Panc1 (cell line): ENCODE measurements around the gene RANBP17. TPM values are rescaled to one million over a fixed set of nuclear protein-coding genes. Genes with fewer than 3 reads are reported as not detected.

Experiments
- ATAC-seq: fragments of 200-7000 bp; cut with Tn5 transposase; 2 replicates; pipeline ENCODE4 v1.9.1; 2020; ENCODE audit warnings: mild to moderate bottlenecking, moderate library complexity
- BruUV-seq: library from RNA; stranded (reverse); fragments of 400-500 nt; replicated peaks from 2 replicates; lab custom pipeline; 2021; lab: Mats Ljungman, UMichigan
- CTCF ChIA-PET: fragments of 300-600 bp; sonication (Branson Sonifier 250); formaldehyde crosslinking; loops from one replicate; lab custom pipeline; 2022; ENCODE audit warnings: antibody characterized with exemption; lab: Charles Lee
- POLR2A ChIA-PET: fragments of 300-600 bp; sonication (Branson Sonifier 250); formaldehyde crosslinking; loops from one replicate; lab custom pipeline; 2022; ENCODE audit warnings: antibody characterized with exemption; lab: Charles Lee
- DNase-seq: peaks from one replicate; pipeline ENCODE4 v3.0.0-alpha.2; 2010; ENCODE audit warnings: low read depth, low spot score
- H3K27ac ChIP-seq: 2 replicates; pipeline ENCODE4 v1.5.1; 2011; ENCODE audit warnings: mild to moderate bottlenecking, low read length, inconsistent platforms
- H3K27me3 ChIP-seq: fragments of 200-500 bp; sonication (Bioruptor generic); 2 replicates; pipeline ENCODE4 v1.6.0; 2014; ENCODE audit warnings: low read length, inconsistent platforms; ENCODE audit not compliant: control insufficient read depth, insufficient read depth
- H3K36me3 ChIP-seq: fragments of 200-500 bp; sonication (Bioruptor generic); 2 replicates; pipeline ENCODE4 v1.5.1; 2014; ENCODE audit warnings: inconsistent platforms, mild to moderate bottlenecking, low read length, moderate library complexity; ENCODE audit not compliant: control insufficient read depth, insufficient read depth
- H3K4me1 ChIP-seq: 2 replicates; pipeline ENCODE4 v1.5.1; 2011; ENCODE audit warnings: inconsistent platforms, mild to moderate bottlenecking, low read length, moderate library complexity; ENCODE audit not compliant: control insufficient read depth, insufficient read depth
- H3K4me3 ChIP-seq, 2 experiments: 2 replicates each; pipeline ENCODE4 v1.5.1; 2011 to 2012; ENCODE audit warnings: low read depth in 2 of 2, low read length in 2 of 2, mild to moderate bottlenecking in 2 of 2, inconsistent platforms in 1 of 2, moderate library complexity in 1 of 2
- H3K9me3 ChIP-seq: fragments of 200-500 bp; sonication (Bioruptor generic); 2 replicates; pipeline ENCODE4 v1.5.1; 2014; ENCODE audit warnings: low read depth, mild to moderate bottlenecking, inconsistent platforms, low read length, moderate library complexity; ENCODE audit not compliant: control insufficient read depth, insufficient read depth
- POLR2AphosphoS5 ChIP-seq: IDR thresholded peaks from 2 replicates; pipeline ENCODE4 v1.6.1; 2012; ENCODE audit warnings: mild to moderate bottlenecking, low read depth, low read length, moderate library complexity
- SIN3A ChIP-seq: IDR thresholded peaks from 2 replicates; pipeline ENCODE4 v1.6.1; 2012; ENCODE audit warnings: low read depth, mild to moderate bottlenecking, low read length, moderate library complexity, borderline replicate concordance; ENCODE audit not compliant: insufficient read depth
- TCF7L2 ChIP-seq: IDR thresholded peaks from 2 replicates; pipeline ENCODE4 v1.6.1; 2011; ENCODE audit warnings: mild to moderate bottlenecking, low read depth, low read length, inconsistent platforms
- in situ Hi-C: cut with HindIII; loops from 2 replicates; pipeline ENCODE4 v1.10.0; 2016; ENCODE audit warnings: low sequenced_read_pairs, low pct_unique_long_range_greater_than_20kb
- intact Hi-C: fragments of 100-400 bp; cut with micrococcal nuclease; formaldehyde crosslinking; loops from one replicate; pipeline ENCODE4 v1.10.0; 2022; ENCODE audit not compliant: unreplicated experiment
- total RNA-seq: library from RNA; stranded (reverse); gene quantifications from one replicate; pipeline ENCODE4 v1.2.1, GENCODE V29; 2021; ENCODE audit not compliant: unreplicated experiment
- TF ChIP-seq, protein P1 (sequence below): fragments of 450-650 bp; IDR thresholded peaks from 2 replicates; pipeline ENCODE4 v1.5.1; 2017; ENCODE audit warnings: mild to moderate bottlenecking
- TF ChIP-seq, protein P2 (sequence below), 2 experiments: IDR thresholded peaks; 2 replicates each; pipeline ENCODE4 v1.6.1; 2011 to 2012; ENCODE audit warnings: low read depth in 2 of 2, control low read depth in 1 of 2, low read length in 1 of 2, mild to moderate bottlenecking in 1 of 2, moderate library complexity in 1 of 2; ENCODE audit not compliant: insufficient read depth in 1 of 2

Gene RANBP17
- total RNA-seq, 1 experiment from 2014 or later = not detected

DNA sequence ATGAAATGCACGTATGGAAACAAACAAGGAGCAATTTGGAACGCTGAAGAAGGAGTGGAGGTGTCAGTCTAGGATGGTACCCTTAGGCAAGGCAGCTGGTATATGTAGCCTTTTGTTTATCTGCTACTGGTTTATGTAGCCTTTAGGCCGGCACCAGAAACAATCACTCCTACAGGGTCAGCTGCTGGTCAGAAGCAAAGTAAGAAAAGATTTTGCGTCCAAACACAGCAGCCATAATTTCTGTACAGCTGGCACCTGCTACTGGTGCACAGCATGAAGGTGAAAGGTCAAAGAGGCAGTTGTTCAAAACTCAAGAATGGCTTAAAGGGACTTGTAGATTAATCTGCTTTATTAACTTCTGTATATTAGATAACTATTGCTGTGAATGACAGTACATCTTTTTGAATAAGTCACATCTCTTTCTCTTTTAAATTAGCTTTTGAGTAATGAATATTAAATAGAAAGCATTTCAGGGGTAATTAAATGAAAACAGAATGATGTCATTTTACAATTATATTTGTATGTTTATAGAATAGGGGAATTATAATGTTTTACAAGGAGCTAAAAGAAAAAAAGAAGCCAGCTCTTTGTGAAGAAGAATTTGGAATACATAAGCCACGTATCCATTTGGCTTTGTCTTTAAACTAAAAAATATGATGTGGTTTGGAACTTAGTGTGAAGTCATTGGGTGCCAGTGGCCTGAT lies 414.2 kb downstream of the RANBP17 start:
- in situ Hi-C loops (no loop called here), intact Hi-C loops (loop anchor here (1.0 kb wide), 1 partner anchor 61 kb away; no protein-coding TSS in a partner anchor)
- ATAC-seq (no peak), DNase-seq (no peak)
- H3K9me3 ChIP-seq = no peaks in the 10 kb centered on the region
- no peaks in the 10 kb centered on the region for H3K4me1 ChIP-seq
- H3K36me3 ChIP-seq = no peaks in the 10 kb centered on the region; the same call in 1 of the 2 replicates
- POLR2A ChIA-PET = no interaction called here
- CTCF ChIA-PET = no interaction called here
- H3K27me3 ChIP-seq = peaks cover 11% of the 10 kb centered on the region
- TF ChIP-seq TCF7L2 = no peak
- TF ChIP-seq POLR2AphosphoS5 = no peak
- no peak for TF ChIP-seq SIN3A
- no TSS peak for BruUV-seq
- H3K27ac ChIP-seq = no peak overlapping the region
- H3K4me3 ChIP-seq = no peak overlapping the region

- intact Hi-C loops = no loop called here
- Histone ChIP-seq H3K27me3 (peaks cover 14% of the 10 kb centered on the region; the same call in 1 of the 2 replicates), H3K4me3 (no peak overlapping the region), H3K27ac (no peak overlapping the region), H3K36me3 (no peaks in the 10 kb centered on the region), H3K9me3 (no peaks in the 10 kb centered on the region), H3K4me1 (no peaks in the 10 kb centered on the region)
- POLR2A ChIA-PET = no interaction called here
- DNase-seq (no peak), ATAC-seq (no peak)
- CTCF ChIA-PET = no interaction called here
- in situ Hi-C loops = no loop called here
- no TSS peak for BruUV-seq
- no peak for TF ChIP-seq TCF7L2
- no peak for TF ChIP-seq POLR2AphosphoS5
- TF ChIP-seq, protein P1, sequence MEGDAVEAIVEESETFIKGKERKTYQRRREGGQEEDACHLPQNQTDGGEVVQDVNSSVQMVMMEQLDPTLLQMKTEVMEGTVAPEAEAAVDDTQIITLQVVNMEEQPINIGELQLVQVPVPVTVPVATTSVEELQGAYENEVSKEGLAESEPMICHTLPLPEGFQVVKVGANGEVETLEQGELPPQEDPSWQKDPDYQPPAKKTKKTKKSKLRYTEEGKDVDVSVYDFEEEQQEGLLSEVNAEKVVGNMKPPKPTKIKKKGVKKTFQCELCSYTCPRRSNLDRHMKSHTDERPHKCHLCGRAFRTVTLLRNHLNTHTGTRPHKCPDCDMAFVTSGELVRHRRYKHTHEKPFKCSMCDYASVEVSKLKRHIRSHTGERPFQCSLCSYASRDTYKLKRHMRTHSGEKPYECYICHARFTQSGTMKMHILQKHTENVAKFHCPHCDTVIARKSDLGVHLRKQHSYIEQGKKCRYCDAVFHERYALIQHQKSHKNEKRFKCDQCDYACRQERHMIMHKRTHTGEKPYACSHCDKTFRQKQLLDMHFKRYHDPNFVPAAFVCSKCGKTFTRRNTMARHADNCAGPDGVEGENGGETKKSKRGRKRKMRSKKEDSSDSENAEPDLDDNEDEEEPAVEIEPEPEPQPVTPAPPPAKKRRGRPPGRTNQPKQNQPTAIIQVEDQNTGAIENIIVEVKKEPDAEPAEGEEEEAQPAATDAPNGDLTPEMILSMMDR = no peak
- TF ChIP-seq SIN3A = no peak
- TF ChIP-seq, protein P2, sequence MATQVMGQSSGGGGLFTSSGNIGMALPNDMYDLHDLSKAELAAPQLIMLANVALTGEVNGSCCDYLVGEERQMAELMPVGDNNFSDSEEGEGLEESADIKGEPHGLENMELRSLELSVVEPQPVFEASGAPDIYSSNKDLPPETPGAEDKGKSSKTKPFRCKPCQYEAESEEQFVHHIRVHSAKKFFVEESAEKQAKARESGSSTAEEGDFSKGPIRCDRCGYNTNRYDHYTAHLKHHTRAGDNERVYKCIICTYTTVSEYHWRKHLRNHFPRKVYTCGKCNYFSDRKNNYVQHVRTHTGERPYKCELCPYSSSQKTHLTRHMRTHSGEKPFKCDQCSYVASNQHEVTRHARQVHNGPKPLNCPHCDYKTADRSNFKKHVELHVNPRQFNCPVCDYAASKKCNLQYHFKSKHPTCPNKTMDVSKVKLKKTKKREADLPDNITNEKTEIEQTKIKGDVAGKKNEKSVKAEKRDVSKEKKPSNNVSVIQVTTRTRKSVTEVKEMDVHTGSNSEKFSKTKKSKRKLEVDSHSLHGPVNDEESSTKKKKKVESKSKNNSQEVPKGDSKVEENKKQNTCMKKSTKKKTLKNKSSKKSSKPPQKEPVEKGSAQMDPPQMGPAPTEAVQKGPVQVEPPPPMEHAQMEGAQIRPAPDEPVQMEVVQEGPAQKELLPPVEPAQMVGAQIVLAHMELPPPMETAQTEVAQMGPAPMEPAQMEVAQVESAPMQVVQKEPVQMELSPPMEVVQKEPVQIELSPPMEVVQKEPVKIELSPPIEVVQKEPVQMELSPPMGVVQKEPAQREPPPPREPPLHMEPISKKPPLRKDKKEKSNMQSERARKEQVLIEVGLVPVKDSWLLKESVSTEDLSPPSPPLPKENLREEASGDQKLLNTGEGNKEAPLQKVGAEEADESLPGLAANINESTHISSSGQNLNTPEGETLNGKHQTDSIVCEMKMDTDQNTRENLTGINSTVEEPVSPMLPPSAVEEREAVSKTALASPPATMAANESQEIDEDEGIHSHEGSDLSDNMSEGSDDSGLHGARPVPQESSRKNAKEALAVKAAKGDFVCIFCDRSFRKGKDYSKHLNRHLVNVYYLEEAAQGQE (IDR thresholded peaks at IDR 0.05; ENCODE audit: insufficient read depth in 1 of 2, low read depth in 2 of 2, low read length in 1 of 2) = no peak
Observed at GRCh38 chr5:171283753-171284152, 421.9 kb downstream of the RANBP17 start.

DNA sequence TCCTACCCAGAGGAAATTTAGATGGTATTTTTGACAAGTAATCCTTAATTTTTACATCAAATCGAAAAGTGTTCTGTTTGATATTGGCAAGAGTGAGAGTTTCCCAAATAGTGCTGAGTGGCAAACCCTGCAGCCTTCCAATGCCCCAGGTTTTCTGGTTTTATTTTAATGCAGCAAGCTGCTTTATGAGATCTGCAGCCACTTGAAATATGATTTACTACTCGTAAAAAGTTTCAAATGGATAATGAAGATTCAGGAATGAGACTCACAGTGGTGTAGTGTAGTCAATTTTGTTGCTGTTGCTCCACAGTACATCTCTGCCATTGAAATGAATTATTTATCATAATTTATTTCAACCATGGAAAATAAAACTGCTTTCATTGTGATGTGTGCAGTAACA lies 423.6 kb downstream of the RANBP17 start:
- TF ChIP-seq POLR2AphosphoS5 = no peak
- DNase-seq (no peak), ATAC-seq (no peak)
- BruUV-seq = no TSS peak
- Histone ChIP-seq H3K27ac (no peak overlapping the region), H3K27me3 (peaks cover 4% of the 10 kb centered on the region; the same call in 1 of the 2 replicates), H3K4me3 (no peak overlapping the region), H3K36me3 (no peaks in the 10 kb centered on the region), H3K9me3 (no peaks in the 10 kb centered on the region), H3K4me1 (no peaks in the 10 kb centered on the region)
- intact Hi-C loops (no loop called here), in situ Hi-C loops (no loop called here)
- ChIA-PET POLR2A (no interaction called here), CTCF (no interaction called here)
